ENCODE data around the gene PLA2G4C. TPM values are rescaled to one million over a fixed set of nuclear protein-coding genes. Genes with fewer than 3 reads are reported as not detected.

PLA2G4C gene
- total RNA-seq, 2 experiments from 2014 or later: 4.2 to 6.8 TPM

- H3K4me3 Mint-ChIP-seq: no peak overlapping the region
- ChIA-PET POLR2A (interaction anchor here (1.0 kb wide), 1 partner anchor 9 kb away, joined by 3 read pairs; no protein-coding TSS in a partner anchor), CTCF (interaction anchor here (1.5 to 2.2 kb wide), 2 partner anchors 39 to 186 kb away, joined by 4 to 5 read pairs; partner anchors contain the start of gene PLA2G4C)
- DNase-seq: no peak
- intact Hi-C loops (cut with micrococcal nuclease): no loop called here
- TF ChIP-seq CTCF (IDR thresholded peaks at IDR 0.05): no peak
- H3K27me3 Mint-ChIP-seq: no peaks in the 10 kb centered on the region
- peaks cover 46% of the 10 kb centered on the region for H3K36me3 Mint-ChIP-seq (ENCODE audit: low read depth)
- no peaks in the 10 kb centered on the region for H3K9me3 Mint-ChIP-seq
- no peak overlapping the region for H3K27ac Mint-ChIP-seq
- ATAC-seq: no peak
- peaks cover 2% of the 10 kb centered on the region for H3K4me1 Mint-ChIP-seq (ENCODE audit: low read depth)
Observed at GRCh38 chr19:48149430-48149829, 38.8 kb upstream of the PLA2G4C start.

- no peaks in the 10 kb centered on the region for H3K9me3 Mint-ChIP-seq
- intact Hi-C loops (cut with micrococcal nuclease): no loop called here
- ChIA-PET POLR2A (no interaction called here), CTCF (no interaction called here)
- TF ChIP-seq CTCF (IDR thresholded peaks at IDR 0.05): no peak
- no peak overlapping the region for H3K4me3 Mint-ChIP-seq
- ATAC-seq (no peak), DNase-seq (no peak)
- no peak overlapping the region for H3K27ac Mint-ChIP-seq
- no peaks in the 10 kb centered on the region for H3K27me3 Mint-ChIP-seq
- H3K4me1 Mint-ChIP-seq (ENCODE audit: low read depth): peaks cover 2% of the 10 kb centered on the region
- H3K36me3 Mint-ChIP-seq (ENCODE audit: low read depth): peaks cover 52% of the 10 kb centered on the region
Observed at GRCh38 chr19:48148576-48148975, 38.0 kb upstream of the PLA2G4C start.

- peaks cover 58% of the 10 kb centered on the region for H3K36me3 Mint-ChIP-seq (ENCODE audit: low read depth)
- DNase-seq (no peak), ATAC-seq (no peak)
- peaks cover 2% of the 10 kb centered on the region for H3K4me1 Mint-ChIP-seq (ENCODE audit: low read depth)
- ChIA-PET POLR2A (interaction anchor here (0.8 kb wide), 1 partner anchor 38 kb away, joined by 3 read pairs; no protein-coding TSS in a partner anchor), CTCF (interaction anchor here (0.9 kb wide), 1 partner anchor 184 kb away, joined by 4 read pairs; no protein-coding TSS in a partner anchor)
- no peak for TF ChIP-seq CTCF (IDR thresholded peaks at IDR 0.05)
- no peak overlapping the region for H3K27ac Mint-ChIP-seq
- H3K4me3 Mint-ChIP-seq: no peak overlapping the region
- H3K27me3 Mint-ChIP-seq: no peaks in the 10 kb centered on the region
- intact Hi-C loops (cut with micrococcal nuclease): no loop called here
- H3K9me3 Mint-ChIP-seq: no peaks in the 10 kb centered on the region
Observed at GRCh38 chr19:48147597-48148175, 37.1 kb upstream of the PLA2G4C start.

- Mint-ChIP-seq H3K4me1 (ENCODE audit: low read depth) (no peaks in the 10 kb centered on the region), H3K27me3 (no peaks in the 10 kb centered on the region), H3K27ac (no peak overlapping the region), H3K9me3 (no peaks in the 10 kb centered on the region), H3K36me3 (ENCODE audit: low read depth) (peaks cover 34% of the 10 kb centered on the region), H3K4me3 (no peak overlapping the region)
- ChIA-PET CTCF (no interaction called here), POLR2A (no interaction called here)
- TF ChIP-seq CTCF (IDR thresholded peaks at IDR 0.05): no peak
- DNase-seq (no peak), ATAC-seq (no peak)
- intact Hi-C loops (cut with micrococcal nuclease): no loop called here
Observed at GRCh38 chr19:48139053-48139452, 28.4 kb upstream of the PLA2G4C start.

GRCh38 chr19:48137411-48137810 is 26.8 kb upstream of the PLA2G4C start:
- intact Hi-C loops (cut with micrococcal nuclease): no loop called here
- peaks cover 26% of the 10 kb centered on the region for H3K36me3 Mint-ChIP-seq (ENCODE audit: low read depth)
- POLR2A ChIA-PET: no interaction called here

More at GRCh38 chr19:48137411-48137810, 26.8 kb upstream of the PLA2G4C start:
- CTCF ChIA-PET: interaction anchor here (0.7 kb wide), 1 partner anchor 174 kb away, joined by 3 read pairs; no protein-coding TSS in a partner anchor
- DNase-seq (no peak), ATAC-seq (no peak)
- Mint-ChIP-seq H3K27ac (no peak overlapping the region), H3K4me1 (ENCODE audit: low read depth) (no peaks in the 10 kb centered on the region), H3K9me3 (no peaks in the 10 kb centered on the region), H3K27me3 (no peaks in the 10 kb centered on the region), H3K4me3 (no peak overlapping the region)
- no peak for TF ChIP-seq CTCF (IDR thresholded peaks at IDR 0.05)

All from activated CD8-positive, alpha-beta T cell treated with anti-CD3 and anti-CD28 coated beads for 36 hours (primary cell).